GM12878 (cell line): ENCODE data around the gene TAS2R38. TPM values are rescaled to one million over a fixed set of nuclear protein-coding genes. Genes with fewer than 3 reads are reported as not detected.

Experiments
- ATAC-seq: fragments of 200-7000 bp; cut with Tn5 transposase; 3 replicates; pipeline ENCODE4 v1.9.1; 2020; ENCODE audit warnings: mild to moderate bottlenecking, moderate library complexity
- BruUV-seq: library from RNA; stranded (reverse); fragments of 400-500 nt; replicated peaks from 2 replicates; lab custom pipeline; 2021; lab: Mats Ljungman, UMichigan
- CTCF ChIA-PET: fragments of 300-600 bp; sonication (Branson Sonifier 250); formaldehyde crosslinking; extraction: SDS; loops from one replicate; lab custom pipeline; 2021; ENCODE audit warnings: inconsistent platforms; lab: Yijun Ruan, JAX
- POLR2A ChIA-PET: fragments of 350-600 bp; formaldehyde crosslinking; extraction: SDS; loops from one replicate; lab custom pipeline; 2021; ENCODE audit warnings: inconsistent platforms; lab: Charles Lee
- RAD21 ChIA-PET: fragments of 300-600 bp; sonication (Branson Sonifier 250); formaldehyde crosslinking; loops from one replicate; lab custom pipeline; 2023; ENCODE audit warnings: antibody characterized with exemption; ENCODE audit not compliant: unreplicated experiment; lab: Charles Lee
- SMC1A ChIA-PET: fragments of 300-600 bp; sonication (Branson Sonifier 250); formaldehyde crosslinking; loops from one replicate; lab custom pipeline; 2023; ENCODE audit not compliant: unreplicated experiment, uncharacterized antibody; lab: Charles Lee
- DNase-seq: peaks from one replicate; pipeline ENCODE4 v3.0.0-alpha.2; 2011; ENCODE audit warnings: low read depth, low spot score
- FAIRE-seq: peaks from 3 replicates; lab custom pipeline; 2011; peaks lifted over from hg19 to GRCh38; lab: Jason Lieb, UNC
- H2AFZ ChIP-seq: 2 replicates; pipeline ENCODE4 v1.6.0; 2011; ENCODE audit warnings: low read depth, low read length, control low read depth; ENCODE audit not compliant: control insufficient read depth
- H3K27ac ChIP-seq: 2 replicates; pipeline ENCODE4 v1.5.1; 2011; ENCODE audit warnings: control low read depth; ENCODE audit not compliant: control insufficient read depth, insufficient read depth
- H3K27me3 ChIP-seq, 2 experiments: replicated peaks in 1 of 2; 2 replicates each; pipeline versions ENCODE4 v1.6.0 to v1.6.1; 2011; ENCODE audit warnings: low read length in 1 of 2; ENCODE audit not compliant: control insufficient read depth in 2 of 2, insufficient read depth in 2 of 2
- H3K36me3 ChIP-seq, 2 experiments: 2 replicates each; pipeline ENCODE4 v1.5.1; 2011; ENCODE audit warnings: low read length in 1 of 2; ENCODE audit not compliant: control insufficient read depth in 2 of 2, insufficient read depth in 2 of 2
- H3K4me1 ChIP-seq: 2 replicates; pipeline ENCODE4 v1.6.1; 2011; ENCODE audit warnings: mild to moderate bottlenecking, low read length, moderate library complexity, mixed read lengths; ENCODE audit not compliant: control insufficient read depth, insufficient read depth
- H3K4me2 ChIP-seq: 2 replicates; pipeline ENCODE4 v1.6.0; 2011; ENCODE audit warnings: control low read depth; ENCODE audit not compliant: control insufficient read depth, insufficient read depth
- H3K4me3 ChIP-seq: fragments of 200-600 bp; sonication (generic); 2 replicates; pipeline ENCODE4 v1.5.1; 2016
- H3K79me2 ChIP-seq: 2 replicates; pipeline ENCODE4 v1.6.0; 2011; ENCODE audit warnings: low read length; ENCODE audit not compliant: control insufficient read depth, insufficient read depth
- H3K9ac ChIP-seq: 2 replicates; pipeline ENCODE4 v1.8.0; 2011; ENCODE audit warnings: low read length, control low read depth, mixed read lengths; ENCODE audit not compliant: control insufficient read depth, insufficient read depth
- H3K9me3 ChIP-seq: replicated peaks from 3 replicates; pipeline ENCODE4 v1.5.1; 2011; ENCODE audit warnings: mild to moderate bottlenecking, low read length; ENCODE audit not compliant: control insufficient read depth, insufficient read depth
- H4K20me1 ChIP-seq: 2 replicates; pipeline ENCODE4 v1.6.0; 2011; ENCODE audit not compliant: control insufficient read depth, insufficient read depth
- CBFB ChIP-seq: IDR thresholded peaks from 2 replicates; pipeline ENCODE4 v1.6.1; 2016; ENCODE audit warnings: antibody characterized with exemption, low read depth
- CBX5 ChIP-seq: sonication (generic); IDR thresholded peaks from 2 replicates; pipeline ENCODE4 v1.6.1; 2016; ENCODE audit warnings: low read depth, moderate library complexity, mild to moderate bottlenecking, inconsistent platforms
- CTCF ChIP-seq, 3 experiments: IDR thresholded peaks in 2 of 3; conservative IDR thresholded peaks in 1 of 3; 2 replicates each; pipeline ENCODE4 v1.5.1; 2011; ENCODE audit warnings: low read depth in 3 of 3, low read length in 3 of 3, mild to moderate bottlenecking in 3 of 3, control low read depth in 2 of 3, moderate library complexity in 2 of 3, inconsistent platforms in 1 of 3, mixed read lengths in 1 of 3; ENCODE audit not compliant: control insufficient read depth in 2 of 3, insufficient read depth in 1 of 3; ENCODE audit errors: extremely low read depth in 1 of 3
- DPF2 ChIP-seq: fragments of 450-650 bp; IDR thresholded peaks from 2 replicates; pipeline ENCODE4 v1.6.1; 2017; ENCODE audit warnings: mild to moderate bottlenecking
- IKZF2 ChIP-seq, 2 experiments: fragments of 450-650 bp; IDR thresholded peaks; 2 replicates each; pipeline ENCODE4 v1.6.1; 2017; ENCODE audit warnings: mild to moderate bottlenecking in 2 of 2, moderate library complexity in 2 of 2
- IRF5 ChIP-seq: fragments of 450-650 bp; IDR thresholded peaks from 2 replicates; pipeline ENCODE4 v1.6.1; 2017; ENCODE audit warnings: borderline replicate concordance
- MEF2B ChIP-seq: fragments of 450-650 bp; IDR thresholded peaks from 2 replicates; pipeline ENCODE4 v1.6.1; 2018; ENCODE audit warnings: mild to moderate bottlenecking, moderate library complexity; ENCODE audit not compliant: partially characterized antibody, poor library complexity, severe bottlenecking
- PML ChIP-seq: IDR thresholded peaks from 2 replicates; pipeline ENCODE4 v1.6.1; 2012; ENCODE audit warnings: low read length, inconsistent platforms
- POLR2A ChIP-seq: IDR thresholded peaks from 2 replicates; pipeline ENCODE4 v1.6.1; 2011; ENCODE audit warnings: low read depth, mild to moderate bottlenecking, low read length
- RB1 ChIP-seq: fragments of 450-650 bp; formaldehyde crosslinking; IDR thresholded peaks from 2 replicates; pipeline ENCODE4 v1.6.1; 2017; ENCODE audit warnings: mild to moderate bottlenecking, borderline replicate concordance
- RELB ChIP-seq: fragments of 450-650 bp; IDR thresholded peaks from 2 replicates; pipeline ENCODE4 v1.6.1; 2017; ENCODE audit warnings: low read depth, mild to moderate bottlenecking, moderate library complexity
- RUNX3 ChIP-seq: IDR thresholded peaks from 2 replicates; pipeline ENCODE4 v1.6.1; 2012; ENCODE audit warnings: low read length, inconsistent platforms
- SMC3 ChIP-seq: IDR thresholded peaks from 2 replicates; pipeline ENCODE4 v1.6.1; 2011; ENCODE audit warnings: low read length, improper control_type of control experiment, borderline replicate concordance
- SUPT20H ChIP-seq: IDR thresholded peaks from 2 replicates; pipeline ENCODE4 v1.6.1; 2011; ENCODE audit warnings: low read depth, mild to moderate bottlenecking, low read length, moderate library complexity, borderline replicate concordance; ENCODE audit not compliant: control insufficient read depth
- TBL1XR1 ChIP-seq: IDR thresholded peaks from 2 replicates; pipeline ENCODE4 v1.6.1; 2012; ENCODE audit warnings: low read depth, low read length, improper control_type of control experiment
- USF1 ChIP-seq: IDR thresholded peaks from 2 replicates; pipeline ENCODE4 v1.6.1; 2011; ENCODE audit warnings: borderline replicate concordance, low read depth, mild to moderate bottlenecking, moderate library complexity, mixed read lengths, low read length; ENCODE audit not compliant: insufficient read depth; ENCODE audit errors: extremely low read length
- YY1 ChIP-seq: IDR thresholded peaks from 2 replicates; pipeline ENCODE4 v1.6.1; 2011; ENCODE audit warnings: low read depth, mild to moderate bottlenecking, low read length
- ZNF274 ChIP-seq: IDR thresholded peaks from one replicate; pipeline ENCODE4 v1.8.0; 2011; ENCODE audit not compliant: insufficient read length, insufficient read depth
- WGBS: methylation state at CpG from one replicate; pipeline ENCODE4 v1.1.6; 2016; ENCODE audit warnings: low lambda C conversion rate; ENCODE audit not compliant: insufficient replicate concordance, insufficient coverage; ENCODE audit errors: missing lambda C conversion rate; 5-methylcytosine and 5-hydroxymethylcytosine counted together
- in situ Hi-C: fragments of 300-500 bp; cut with MboI; formaldehyde crosslinking; loops from 9 replicates; pipeline ENCODE4 v1.14.3; 2018; ENCODE audit warnings: mixed read lengths
- intact Hi-C: fragments of 100-400 bp; cut with micrococcal nuclease; formaldehyde crosslinking; loops from one replicate; pipeline ENCODE4 v1.14.2; 2022; ENCODE audit not compliant: unreplicated experiment
- polyA plus RNA-seq, 11 experiments: library from polyadenylated mRNA; depleted of rRNA in 4 of 11; unstranded in 6 of 11; stranded (reverse) in 5 of 11; fragments of >200 nt; fragmentation: Nextera tagmentation in 4 of 11; fragmentation: Illumina TruSeq in 1 of 11; extraction: Ambion mirVana in 4 of 11; extraction: Trizol in 1 of 11; gene quantifications; 1 replicate in 1 of 11; 2 replicates in 10 of 11; pipeline versions ENCODE4 v1.2.1 to v1.2.3, GENCODE V29; 2011 to 2016; ENCODE audit warnings: inconsistent platforms in 2 of 11, missing spikeins in 2 of 11, low read depth in 1 of 11
- total RNA-seq, 4 experiments: library from RNA; depleted of rRNA in 3 of 4; stranded (reverse); fragments of >200 nt in 3 of 4; fragmentation: Illumina TruSeq in 1 of 4; extraction: Trizol in 1 of 4; gene quantifications; 2 replicates each; pipeline versions ENCODE4 v1.2.1 to v1.2.3, GENCODE V29; 2013 to 2021

TAS2R38 gene
- total and polyA plus RNA-seq, 10 of the 15 experiments (the other 5 are each of a cell fraction or from before 2014, with no cell fraction given): not detected

GRCh38 chr7:141975806-141976523 is 2.4 kb upstream of the TAS2R38 start:
- Histone ChIP-seq H3K79me2 (no peaks in the 10 kb centered on the region), H3K27me3 (no peaks in the 10 kb centered on the region), H3K9ac (no peak overlapping the region), H2AFZ (peak overlapping the region; percentile 81), H3K4me2 (peak overlapping the region; percentile 67), H4K20me1 (no peaks in the 10 kb centered on the region), H3K9me3 (no peaks in the 10 kb centered on the region), H3K27ac (no peak overlapping the region), H3K4me3 (0 out of 2 replicates have a peak overlapping the region, but pooled peaks have one; percentile 36), H3K4me1 (no peaks in the 10 kb centered on the region), H3K36me3 (no peaks in the 10 kb centered on the region)
- ChIA-PET SMC1A (interaction anchor here (0.6 to 2.8 kb wide), 11 partner anchors 10 to 386 kb away, joined by 3 to 11 read pairs (median 3); no protein-coding TSS in a partner anchor), RAD21 (interaction anchor here (1.2 to 1.3 kb wide), 2 partner anchors 344 to 385 kb away, joined by 3 read pairs; no protein-coding TSS in a partner anchor), POLR2A (no interaction called here), CTCF (interaction anchor here (0.7 to 3.9 kb wide), 32 partner anchors 9 to 507 kb away, joined by 3 to 40 read pairs (median 4); partner anchors contain the start of gene MGAM)
- peak; percentile 93 for ATAC-seq
- peak; percentile 7 for DNase-seq
- no TSS peak for BruUV-seq
- in situ Hi-C loops: loop anchor here (10.0 kb wide), 1 partner anchor 329 kb away; no protein-coding TSS in a partner anchor
- intact Hi-C loops: loop anchor here (1.0 kb wide), 2 partner anchors 212 to 325 kb away; no protein-coding TSS in a partner anchor
- WGBS: 1% methylated on average over 21 of the region's 21 CpGs
- peak; percentile 80 for FAIRE-seq
- TF ChIP-seq PML (no peak), RB1 (no peak), POLR2A (0 out of 2 replicates have a peak, but pooled peaks have one; percentile 30), RELB (no peak), SUPT20H (no peak), SMC3 (peak; percentile 62; the same call in 1 of the 2 replicates), USF1 (no peak), IKZF2 (IDR thresholded peaks at IDR 0.05) (no peak), CTCF (IDR thresholded peaks at IDR 0.05 in 2 of 3, conservative IDR thresholded peaks at IDR 0.05 in 1 of 3; ENCODE audit: control insufficient read depth in 2 of 3, extremely low read depth in 1 of 3, insufficient read depth in 1 of 3, low read depth in 3 of 3, low read length in 3 of 3) (peak; percentile 81 to 92 (median 88)), CBFB (no peak), MEF2B (no peak), RUNX3 (0 out of 2 replicates have a peak, but pooled peaks have one; percentile 14), IRF5 (no peak), YY1 (peak; percentile 46; the same call in 1 of the 2 replicates), ZNF274 (no peak), CBX5 (no peak), DPF2 (no peak), TBL1XR1 (no peak)
